Measurements from ENCODE around the gene CTTNBP2. TPM values are rescaled to one million over a fixed set of nuclear protein-coding genes. Genes with fewer than 3 reads are reported as not detected.

Gene CTTNBP2
- total and polyA plus RNA-seq, 2 of the 13 experiments (the other 11 are each of a cell fraction or from before 2014, with no cell fraction given), result not detected

- Histone ChIP-seq H3K79me2 (ENCODE audit: insufficient read depth, low read length) (no peaks in the 10 kb centered on the region), H4K20me1 (ENCODE audit: insufficient read depth, low read length) (no peaks in the 10 kb centered on the region), H2AFZ (ENCODE audit: low read length) (no peak overlapping the region), H3K4me1 (ENCODE audit: insufficient read depth, low read length) (no peaks in the 10 kb centered on the region), H3K4me2 (ENCODE audit: low read depth, low read length) (no peak overlapping the region), H3K9me3 (ENCODE audit: low read length) (no peaks in the 10 kb centered on the region), H3K9ac (ENCODE audit: insufficient read depth, low read depth, low read length) (no peak overlapping the region), H3K27me3 (ENCODE audit: control insufficient read depth in 1 of 2, insufficient read depth in 2 of 2, low read length in 2 of 2) (no peaks in the 10 kb centered on the region), H3K36me3 (replicated peaks in 1 of 2; ENCODE audit: control insufficient read depth in 1 of 2, insufficient read depth in 2 of 2, low read length in 2 of 2) (no peaks in the 10 kb centered on the region), H3K27ac (ENCODE audit: extremely low read length, insufficient read depth, low read length) (no peak overlapping the region), H3K4me3 (replicated peaks in 1 of 3; ENCODE audit: insufficient read depth in 1 of 3, low read depth in 2 of 3, low read length in 3 of 3) (no peak overlapping the region)
- no peak for ATAC-seq
- no peak for DNase-seq (ENCODE audit: low spot score)
- intact Hi-C loops (cut with micrococcal nuclease; ENCODE audit: unreplicated experiment), result no loop called here
- ChIA-PET CTCF (ENCODE audit: low intra/inter-chr PET ratio, low total read pairs) (no interaction called here), POLR2A (no interaction called here)
- 0% methylated on average over 1 of the region's 1 CpG for WGBS (ENCODE audit: low lambda C conversion rate)
- TF ChIP-seq NFATC3 (CRISPR knock-in tag; IDR thresholded peaks at IDR 0.05), result no peak
- no peak for TF ChIP-seq ZNF879 (CRISPR knock-in tag; IDR thresholded peaks at IDR 0.05)
- TF ChIP-seq GPBP1L1 (CRISPR knock-in tag; IDR thresholded peaks at IDR 0.05), result no peak
- no peak for TF ChIP-seq FOSL1 (CRISPR knock-in tag; IDR thresholded peaks at IDR 0.05; ENCODE audit: borderline replicate concordance)
- TF ChIP-seq TBP (CRISPR knock-in tag; IDR thresholded peaks at IDR 0.05), result no peak
- TF ChIP-seq THAP9 (CRISPR knock-in tag; IDR thresholded peaks at IDR 0.05; ENCODE audit: borderline replicate concordance), result no peak
- TF ChIP-seq HBP1 (CRISPR knock-in tag; IDR thresholded peaks at IDR 0.05; ENCODE audit: low read depth), result no peak
- no peak for TF ChIP-seq MAZ (IDR thresholded peaks at IDR 0.05; ENCODE audit: borderline replicate concordance, low read depth, low read length)
- no peak for TF ChIP-seq MAZ (CRISPR knock-in tag; IDR thresholded peaks at IDR 0.05; ENCODE audit: low read depth)
- TF ChIP-seq HNRNPL (IDR thresholded peaks at IDR 0.05; ENCODE audit: low read depth, low read length), result no peak
- no peak for TF ChIP-seq ZSCAN30 (CRISPR knock-in tag; IDR thresholded peaks at IDR 0.05)
- no peak for TF ChIP-seq SALL1 (CRISPR knock-in tag; IDR thresholded peaks at IDR 0.05)
- no peak for TF ChIP-seq RAD51 (IDR thresholded peaks at IDR 0.05; ENCODE audit: borderline replicate concordance)
- no TSS peak for BruUV-seq (replicated peaks)
- no peak for FAIRE-seq
- in situ Hi-C loops (cut with HindIII; ENCODE audit: extremely low pct_ligation_motif_present, low pct_unique_long_range_greater_than_20kb), result no loop called here
These were observed 88.9 kb downstream of the CTTNBP2 start for GRCh38 chr7:117784315-117784714.

All from HepG2 (cell line).